ENCODE measurements around the gene LKAAEAR1. TPM values are rescaled to one million over a fixed set of nuclear protein-coding genes. Genes with fewer than 3 reads are reported as not detected.

Gene LKAAEAR1
- total RNA-seq, 3 donors from 2014 or later (not counting 1 experiment from before 2014, with no cell fraction given), result not detected

GRCh38 chr20:64035933-64036345 lies 48.3 kb downstream of the LKAAEAR1 start, which contains the start of gene C20orf204:
Gene C20orf204, plus strand, starts transcription at chr20:64036182. Its CDS starts 142 bp downstream, at chr20:64036324.
- no peak for ATAC-seq
- no peak within 1 kb of the TSS for H3K4me3 ChIP-seq (ENCODE audit: low read length)

GRCh38 chr20:64035066-64035932 lies 48.9 kb downstream of the LKAAEAR1 start:
- Histone ChIP-seq H3K9me3 (ENCODE audit: control insufficient read depth, insufficient read depth, low read length) (no peaks in the 10 kb centered on the region), H3K27me3 (ENCODE audit: control insufficient read depth, insufficient read depth, low read length) (peaks cover 28% of the 10 kb centered on the region), H3K4me1 (ENCODE audit: control insufficient read depth, insufficient read depth, low read length) (peaks cover 54% of the 10 kb centered on the region), H3K27ac (ENCODE audit: low read length) (no peak overlapping the region), H3K36me3 (ENCODE audit: control insufficient read depth, insufficient read depth, low read length) (peaks cover 27% of the 10 kb centered on the region), H3K4me3 (ENCODE audit: low read length) (no peak overlapping the region)
- H3K4me1 Mint-ChIP-seq, result peaks cover 5 to 11% of the 10 kb centered on the region in 2 donors
- peak in 1 of 2 donors; percentile 67 for DNase-seq
- no peak for TF ChIP-seq CTCF (IDR thresholded peaks at IDR 0.05)
- 62% methylated on average over 17 of the region's 17 CpGs for WGBS (ENCODE audit: insufficient coverage)
- H3K4me3 Mint-ChIP-seq, result no peak overlapping the region
- peaks cover 7 to 13% of the 10 kb centered on the region in 2 donors for H3K27me3 Mint-ChIP-seq (ENCODE audit: low read depth in 2 of 2)
- ATAC-seq, result no peak
- H3K27ac Mint-ChIP-seq, result no peak overlapping the region
- H3K36me3 Mint-ChIP-seq, result no peaks in the 10 kb centered on the region
- H3K9me3 Mint-ChIP-seq, result no peaks in the 10 kb centered on the region
- intact Hi-C loops (cut with micrococcal nuclease), result loop anchor here (5.0 kb wide), 1 partner anchor 123 kb away; no protein-coding TSS in a partner anchor

More at GRCh38 chr20:64035933-64036345, 48.3 kb downstream of the LKAAEAR1 start, which contains the start of gene C20orf204:
- Mint-ChIP-seq H3K36me3 (no peaks in the 10 kb centered on the region), H3K4me1 (peaks cover 5 to 11% of the 10 kb centered on the region in 2 donors), H3K9me3 (no peaks in the 10 kb centered on the region), H3K4me3 (no peak within 1 kb of the TSS), H3K27me3 (ENCODE audit: low read depth in 2 of 2) (peaks cover 7 to 15% of the 10 kb centered on the region in 2 donors), H3K27ac (no peak within 1 kb of the TSS)
- no peak for TF ChIP-seq CTCF (IDR thresholded peaks at IDR 0.05)
- WGBS (ENCODE audit: insufficient coverage), result 93% methylated on average over 9 of the region's 10 CpGs
- no peak within 1 kb of the TSS for H3K27ac ChIP-seq (ENCODE audit: low read length)
- H3K4me1 ChIP-seq (ENCODE audit: control insufficient read depth, insufficient read depth, low read length), result peaks cover 58% of the 10 kb centered on the region
- H3K27me3 ChIP-seq (ENCODE audit: control insufficient read depth, insufficient read depth, low read length), result peaks cover 31% of the 10 kb centered on the region
- peaks cover 20% of the 10 kb centered on the region for H3K36me3 ChIP-seq (ENCODE audit: control insufficient read depth, insufficient read depth, low read length)
- H3K9me3 ChIP-seq (ENCODE audit: control insufficient read depth, insufficient read depth, low read length), result no peaks in the 10 kb centered on the region
- intact Hi-C loops (cut with micrococcal nuclease), result loop anchor here (5.0 kb wide), 1 partner anchor 124 kb away; no protein-coding TSS in a partner anchor
- no peak for DNase-seq

GRCh38 chr20:64033981-64034493 lies 50.2 kb downstream of the LKAAEAR1 start:
- DNase-seq, result no peak
- H3K27me3 Mint-ChIP-seq (ENCODE audit: low read depth in 2 of 2), result peaks cover 7 to 9% of the 10 kb centered on the region in 2 donors
- Histone ChIP-seq H3K4me1 (ENCODE audit: control insufficient read depth, insufficient read depth, low read length) (peaks cover 45% of the 10 kb centered on the region), H3K4me3 (ENCODE audit: low read length) (no peak overlapping the region), H3K27ac (ENCODE audit: low read length) (no peak overlapping the region), H3K27me3 (ENCODE audit: control insufficient read depth, insufficient read depth, low read length) (peaks cover 16% of the 10 kb centered on the region), H3K36me3 (ENCODE audit: control insufficient read depth, insufficient read depth, low read length) (peaks cover 40% of the 10 kb centered on the region), H3K9me3 (ENCODE audit: control insufficient read depth, insufficient read depth, low read length) (no peaks in the 10 kb centered on the region)
- H3K27ac Mint-ChIP-seq, result no peak overlapping the region
- intact Hi-C loops (cut with micrococcal nuclease), result no loop called here
- H3K4me1 Mint-ChIP-seq, result peaks cover 5 to 11% of the 10 kb centered on the region in 2 donors
- H3K9me3 Mint-ChIP-seq, result no peaks in the 10 kb centered on the region
- H3K4me3 Mint-ChIP-seq, result no peak overlapping the region
- no peak for ATAC-seq
- 95% methylated on average over 11 of the region's 11 CpGs for WGBS (ENCODE audit: insufficient coverage)
- H3K36me3 Mint-ChIP-seq, result no peaks in the 10 kb centered on the region
- TF ChIP-seq CTCF (IDR thresholded peaks at IDR 0.05), result no peak

Other genes starting within 250 kb of the LKAAEAR1 start
- gene ABHD16B, start 222.9 kb downstream of the LKAAEAR1 start, total RNA-seq, result not detected
- gene TPD52L2, start 219.1 kb downstream of the LKAAEAR1 start, total RNA-seq, result 10 to 100 TPM; 36.8 to 47.2 (median 45.1) TPM
- 10 to 100 TPM; 27.5 to 45.1 (median 42.8) TPM for gene DNAJC5, start 189.3 kb downstream of the LKAAEAR1 start, total RNA-seq
- gene UCKL1, start 128.0 kb downstream of the LKAAEAR1 start, total RNA-seq, result 10 to 100 TPM; 49.9 to 58.1 (median 49.9) TPM
- 10 to 100 TPM; 11.5 to 16.8 (median 13.8) TPM for gene ZNF512B, start 114.5 kb downstream of the LKAAEAR1 start, total RNA-seq
- 10 to 100 TPM; 15.2 to 22.3 (median 17.6) TPM for gene SAMD10, start 104.8 kb downstream of the LKAAEAR1 start, total RNA-seq
- 10 to 100 TPM; 52.7 to 63.0 (median 55.0) TPM for gene PRPF6, start 103.3 kb downstream of the LKAAEAR1 start, total RNA-seq
- 1 to 10 TPM; 4.3 to 5.5 (median 5.3) TPM for gene C20orf204, start 48.2 kb downstream of the LKAAEAR1 start, total RNA-seq
- not detected for gene SOX18, start 34.8 kb downstream of the LKAAEAR1 start, total RNA-seq
- 10 to 100 TPM; 25.0 to 28.7 (median 28.5) TPM for gene TCEA2, start 21.2 kb downstream of the LKAAEAR1 start, total RNA-seq
- 10 to 100 TPM; 61.9 to 76.4 (median 68.2) TPM for gene RGS19, start 4.9 kb downstream of the LKAAEAR1 start, total RNA-seq
- gene OPRL1, start 4.3 kb downstream of the LKAAEAR1 start, total RNA-seq, result 1 to 10 TPM; 1.2 to 2.2 (median 1.4) TPM
- gene NPBWR2, start 23.2 kb upstream of the LKAAEAR1 start, total RNA-seq, result not detected
- not detected for gene MYT1, start 80.1 kb upstream of the LKAAEAR1 start, total RNA-seq
- gene PCMTD2, start 171.3 kb upstream of the LKAAEAR1 start, total RNA-seq, result 10 to 100 TPM; 63.8 to 100.0 (median 65.6) TPM

Data from natural killer cell (primary cell).